Osteoblast (primary cell): ENCODE data around the gene ABCB7. TPM values are rescaled to one million over a fixed set of nuclear protein-coding genes. Genes with fewer than 3 reads are reported as not detected.

Experiments
- DNase-seq: peaks from one replicate; pipeline ENCODE4 v3.0.0; 2011; ENCODE audit warnings: low spot score, mixed read lengths; ENCODE audit not compliant: insufficient read length; ENCODE audit errors: missing footprints
- H2AFZ ChIP-seq: 2 replicates; pipeline ENCODE4 v1.6.0; 2011; ENCODE audit warnings: mild to moderate bottlenecking, low read length
- H3K27ac ChIP-seq: 2 replicates; pipeline ENCODE4 v1.5.1; 2011; ENCODE audit warnings: mild to moderate bottlenecking, low read depth, low read length, moderate library complexity
- H3K27me3 ChIP-seq: 2 replicates; pipeline ENCODE4 v1.6.0; 2012; ENCODE audit warnings: mild to moderate bottlenecking, control low read depth, inconsistent platforms, low read length, moderate library complexity; ENCODE audit not compliant: insufficient read depth
- H3K36me3 ChIP-seq: 2 replicates; pipeline ENCODE4 v1.5.1; 2011; ENCODE audit warnings: mild to moderate bottlenecking, low read length, control low read depth, moderate library complexity; ENCODE audit not compliant: insufficient read depth
- H3K4me1 ChIP-seq: 2 replicates; pipeline ENCODE4 v1.5.1; 2011; ENCODE audit warnings: mild to moderate bottlenecking, low read length, control low read depth, moderate library complexity; ENCODE audit not compliant: insufficient read depth
- H3K4me2 ChIP-seq: 2 replicates; pipeline ENCODE4 v1.6.0; 2011; ENCODE audit warnings: mild to moderate bottlenecking, low read length; ENCODE audit not compliant: insufficient read depth
- H3K4me3 ChIP-seq: fragments of 200-600 bp; sonication (generic); 3 replicates; pipeline ENCODE4 v1.5.1; 2012; ENCODE audit warnings: mild to moderate bottlenecking, low read length, inconsistent platforms; ENCODE audit not compliant: insufficient read depth
- H3K79me2 ChIP-seq: 2 replicates; pipeline ENCODE4 v1.6.0; 2012; ENCODE audit warnings: mild to moderate bottlenecking, low read length, control low read depth, inconsistent platforms; ENCODE audit not compliant: insufficient read depth
- H3K9me3 ChIP-seq: 2 replicates; pipeline ENCODE4 v1.5.1; 2011; ENCODE audit warnings: low read depth, low read length, control low read depth
- H4K20me1 ChIP-seq: 2 replicates; pipeline ENCODE4 v1.6.0; 2012; ENCODE audit warnings: mild to moderate bottlenecking, low read length, control low read depth; ENCODE audit not compliant: insufficient read depth
- total RNA-seq: library from RNA; depleted of rRNA; stranded (reverse); fragments of >200 nt; gene quantifications from 2 replicates; pipeline ENCODE4 v1.2.3, GENCODE V29; 2012
- TF ChIP-seq, protein P1 (sequence below): IDR thresholded peaks from 2 replicates; pipeline ENCODE4 v1.5.1; 2011; ENCODE audit warnings: mild to moderate bottlenecking, low read depth, low read length, moderate library complexity; ENCODE audit errors: extremely low read depth

Gene ABCB7
- total RNA-seq, 1 donor = 28.2 TPM

DNA sequence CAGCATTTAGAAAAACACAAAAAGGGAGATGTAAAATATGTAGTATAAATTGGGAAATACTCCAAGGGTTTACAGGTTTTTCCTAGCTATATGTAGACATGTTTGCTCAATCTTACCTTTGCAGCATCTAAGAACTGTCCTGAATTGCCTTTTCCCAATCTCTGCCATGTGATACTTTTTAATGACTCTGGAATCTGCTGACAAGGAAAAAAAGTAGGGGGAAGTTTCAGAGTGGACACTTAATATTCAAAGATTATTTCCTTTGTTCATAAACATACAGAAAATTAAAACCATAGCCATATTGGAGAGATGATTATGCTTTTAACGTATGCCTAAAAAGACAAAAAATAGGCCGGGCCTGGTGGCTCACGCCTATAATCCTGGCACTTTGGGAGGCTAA lies 41.4 kb downstream of the ABCB7 start:
- peak; percentile 2 for DNase-seq
- Histone ChIP-seq H2AFZ (no peak overlapping the region), H4K20me1 (no peaks in the 10 kb centered on the region), H3K27ac (no peak overlapping the region), H3K79me2 (no peaks in the 10 kb centered on the region), H3K4me1 (no peaks in the 10 kb centered on the region), H3K9me3 (no peaks in the 10 kb centered on the region), H3K4me2 (no peak overlapping the region), H3K4me3 (no peak overlapping the region), H3K36me3 (no peaks in the 10 kb centered on the region), H3K27me3 (peaks cover 2% of the 10 kb centered on the region)
- TF ChIP-seq, protein P1, sequence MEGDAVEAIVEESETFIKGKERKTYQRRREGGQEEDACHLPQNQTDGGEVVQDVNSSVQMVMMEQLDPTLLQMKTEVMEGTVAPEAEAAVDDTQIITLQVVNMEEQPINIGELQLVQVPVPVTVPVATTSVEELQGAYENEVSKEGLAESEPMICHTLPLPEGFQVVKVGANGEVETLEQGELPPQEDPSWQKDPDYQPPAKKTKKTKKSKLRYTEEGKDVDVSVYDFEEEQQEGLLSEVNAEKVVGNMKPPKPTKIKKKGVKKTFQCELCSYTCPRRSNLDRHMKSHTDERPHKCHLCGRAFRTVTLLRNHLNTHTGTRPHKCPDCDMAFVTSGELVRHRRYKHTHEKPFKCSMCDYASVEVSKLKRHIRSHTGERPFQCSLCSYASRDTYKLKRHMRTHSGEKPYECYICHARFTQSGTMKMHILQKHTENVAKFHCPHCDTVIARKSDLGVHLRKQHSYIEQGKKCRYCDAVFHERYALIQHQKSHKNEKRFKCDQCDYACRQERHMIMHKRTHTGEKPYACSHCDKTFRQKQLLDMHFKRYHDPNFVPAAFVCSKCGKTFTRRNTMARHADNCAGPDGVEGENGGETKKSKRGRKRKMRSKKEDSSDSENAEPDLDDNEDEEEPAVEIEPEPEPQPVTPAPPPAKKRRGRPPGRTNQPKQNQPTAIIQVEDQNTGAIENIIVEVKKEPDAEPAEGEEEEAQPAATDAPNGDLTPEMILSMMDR = no peak

DNA sequence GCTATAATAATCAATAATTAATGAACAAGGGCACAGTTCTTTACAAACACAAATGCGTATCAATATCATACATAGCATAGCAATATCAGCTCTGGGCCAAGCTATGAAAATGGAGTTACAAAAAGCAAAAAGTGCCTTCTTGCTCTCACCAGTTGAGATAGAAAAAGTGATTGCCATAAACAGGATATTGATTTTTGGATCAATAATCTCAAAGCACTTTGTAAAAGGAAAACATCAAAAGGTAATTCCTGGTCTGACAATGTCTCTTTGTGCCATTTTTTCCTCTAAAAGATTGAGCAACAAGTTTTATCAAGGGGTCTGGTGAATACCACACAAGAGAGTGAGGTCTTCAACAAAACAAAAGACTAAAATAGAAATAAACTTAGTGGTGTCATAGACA lies 42.4 kb downstream of the ABCB7 start:
- H3K36me3 ChIP-seq = no peaks in the 10 kb centered on the region
- no peak overlapping the region for H3K4me3 ChIP-seq
- no peak overlapping the region for H3K4me2 ChIP-seq
- DNase-seq = no peak
- TF ChIP-seq, protein P1 = no peak
- no peaks in the 10 kb centered on the region for H3K79me2 ChIP-seq
- H3K27me3 ChIP-seq = peaks cover 2% of the 10 kb centered on the region
- H2AFZ ChIP-seq = no peak overlapping the region
- no peak overlapping the region for H3K27ac ChIP-seq
- H3K4me1 ChIP-seq = no peaks in the 10 kb centered on the region
- no peaks in the 10 kb centered on the region for H3K9me3 ChIP-seq
- no peaks in the 10 kb centered on the region for H4K20me1 ChIP-seq

DNA sequence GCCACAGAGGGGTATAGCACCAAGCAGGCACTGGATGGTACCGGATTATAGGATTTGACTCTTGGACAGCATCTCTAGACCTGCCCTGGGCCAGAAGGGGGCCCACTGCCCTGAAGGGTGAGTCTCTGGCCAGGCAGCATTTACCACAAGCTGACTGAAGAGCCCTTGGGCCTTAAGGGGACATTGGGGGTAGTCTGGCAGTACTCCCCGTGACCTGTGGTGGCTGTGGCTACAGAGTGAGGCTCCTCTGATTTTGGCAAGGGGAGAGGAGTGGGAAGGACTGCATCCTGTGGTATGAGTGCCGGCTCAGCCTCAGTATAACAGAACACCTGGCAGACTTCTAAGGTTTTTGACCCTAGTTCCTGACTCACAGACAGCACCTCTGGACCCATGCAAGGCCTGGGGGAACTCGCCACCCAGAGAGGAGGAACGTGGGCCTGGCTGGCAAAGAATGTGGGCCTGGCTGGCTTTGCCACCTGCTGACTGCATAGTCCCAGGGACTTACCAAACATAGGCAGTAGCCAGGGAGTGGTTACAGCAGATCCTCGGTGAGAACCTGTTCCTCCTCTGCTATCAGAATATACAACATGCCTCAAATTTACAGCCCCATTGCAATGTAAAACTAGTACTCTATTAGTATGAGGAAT lies 48.1 kb downstream of the ABCB7 start:
- no peak overlapping the region for H3K4me3 ChIP-seq
- no peak overlapping the region for H3K27ac ChIP-seq
- no peaks in the 10 kb centered on the region for H3K4me1 ChIP-seq
- peak; percentile 3 for DNase-seq
- TF ChIP-seq, protein P1 = no peak
- peaks cover 2% of the 10 kb centered on the region for H3K27me3 ChIP-seq
- H4K20me1 ChIP-seq = no peaks in the 10 kb centered on the region
- H3K9me3 ChIP-seq = no peaks in the 10 kb centered on the region
- no peak overlapping the region for H2AFZ ChIP-seq
- H3K79me2 ChIP-seq = no peaks in the 10 kb centered on the region
- no peak overlapping the region for H3K4me2 ChIP-seq
- H3K36me3 ChIP-seq = no peaks in the 10 kb centered on the region

DNA sequence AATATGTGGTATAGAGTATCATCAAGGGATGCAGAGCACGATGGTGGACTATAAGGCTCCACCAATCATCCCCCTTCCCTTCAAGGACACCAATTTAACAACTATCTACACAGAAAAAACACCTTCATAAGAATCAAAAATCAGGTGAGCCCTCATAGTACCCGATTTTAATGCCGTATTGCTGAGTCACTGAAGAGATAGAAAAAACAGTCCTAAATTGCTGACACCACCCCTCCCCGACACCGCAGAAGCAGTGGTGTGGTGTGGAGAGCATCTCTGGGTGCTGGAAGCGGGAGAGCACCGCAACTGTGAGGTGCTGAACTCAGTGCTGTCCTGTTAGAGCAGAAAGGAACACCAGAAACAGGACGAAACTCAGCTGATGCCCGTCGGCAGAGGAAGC lies 49.3 kb downstream of the ABCB7 start:
- no peak overlapping the region for H2AFZ ChIP-seq
- H3K4me3 ChIP-seq = no peak overlapping the region
- H3K27me3 ChIP-seq = peaks cover 4% of the 10 kb centered on the region
- H3K27ac ChIP-seq = no peak overlapping the region
- H3K36me3 ChIP-seq = no peaks in the 10 kb centered on the region
- no peaks in the 10 kb centered on the region for H3K79me2 ChIP-seq
- no peaks in the 10 kb centered on the region for H4K20me1 ChIP-seq
- TF ChIP-seq, protein P1 = no peak
- no peaks in the 10 kb centered on the region for H3K4me1 ChIP-seq
- no peak for DNase-seq
- H3K9me3 ChIP-seq = no peaks in the 10 kb centered on the region
- H3K4me2 ChIP-seq = no peak overlapping the region
